ENCODE data around the gene STK40. TPM values are rescaled to one million over a fixed set of nuclear protein-coding genes. Genes with fewer than 3 reads are reported as not detected.

The STK40 gene
- total and polyA plus RNA-seq, 9 of the 15 experiments (the other 6 are each of a cell fraction or from before 2014, with no cell fraction given) = 0.69 to 94.3 (median 39.1) TPM

DNA sequence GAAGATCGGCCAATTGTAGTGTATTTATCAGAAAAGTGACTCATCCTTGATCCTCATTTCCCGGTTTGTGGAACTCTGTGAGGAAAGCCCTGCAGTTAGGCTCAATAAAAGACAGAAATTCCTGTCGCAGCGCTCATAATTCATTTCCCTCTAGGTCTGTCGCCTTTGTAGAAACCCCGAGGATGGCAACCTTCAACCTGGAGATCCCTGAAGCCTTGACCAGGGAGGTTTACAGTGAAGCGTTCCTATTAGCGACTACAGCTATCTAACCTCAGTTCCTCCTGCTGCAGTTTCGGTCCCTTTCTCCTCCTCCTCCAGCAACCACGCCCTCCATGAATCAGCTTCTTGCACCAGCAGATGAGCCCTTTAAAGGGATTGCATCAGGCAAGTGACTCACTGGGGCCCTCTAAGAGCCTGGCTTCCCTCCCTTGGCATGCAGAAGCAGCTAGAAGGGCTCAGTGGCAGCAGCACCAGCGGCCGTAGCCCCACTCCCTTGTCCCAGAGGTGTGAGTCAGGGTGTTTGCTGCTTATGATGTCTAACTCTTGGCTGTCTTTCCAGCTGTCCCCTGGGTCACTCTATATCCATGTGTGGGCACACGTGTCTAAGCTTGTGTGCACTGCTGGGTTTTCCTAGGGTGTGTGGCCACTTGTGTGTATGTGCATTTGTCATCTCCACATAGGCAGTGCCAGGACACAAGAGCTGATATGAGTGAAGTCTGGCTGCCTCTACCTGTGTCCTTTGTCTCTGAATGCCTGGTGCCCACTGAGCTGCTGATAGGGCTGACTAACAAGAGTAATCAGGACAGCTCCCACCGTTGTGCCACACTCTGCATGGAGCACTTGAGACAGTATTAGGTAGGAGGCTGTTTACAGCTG lies 779 bp upstream of the STK40 start (continued):
- TF ChIP-seq, protein P1, sequence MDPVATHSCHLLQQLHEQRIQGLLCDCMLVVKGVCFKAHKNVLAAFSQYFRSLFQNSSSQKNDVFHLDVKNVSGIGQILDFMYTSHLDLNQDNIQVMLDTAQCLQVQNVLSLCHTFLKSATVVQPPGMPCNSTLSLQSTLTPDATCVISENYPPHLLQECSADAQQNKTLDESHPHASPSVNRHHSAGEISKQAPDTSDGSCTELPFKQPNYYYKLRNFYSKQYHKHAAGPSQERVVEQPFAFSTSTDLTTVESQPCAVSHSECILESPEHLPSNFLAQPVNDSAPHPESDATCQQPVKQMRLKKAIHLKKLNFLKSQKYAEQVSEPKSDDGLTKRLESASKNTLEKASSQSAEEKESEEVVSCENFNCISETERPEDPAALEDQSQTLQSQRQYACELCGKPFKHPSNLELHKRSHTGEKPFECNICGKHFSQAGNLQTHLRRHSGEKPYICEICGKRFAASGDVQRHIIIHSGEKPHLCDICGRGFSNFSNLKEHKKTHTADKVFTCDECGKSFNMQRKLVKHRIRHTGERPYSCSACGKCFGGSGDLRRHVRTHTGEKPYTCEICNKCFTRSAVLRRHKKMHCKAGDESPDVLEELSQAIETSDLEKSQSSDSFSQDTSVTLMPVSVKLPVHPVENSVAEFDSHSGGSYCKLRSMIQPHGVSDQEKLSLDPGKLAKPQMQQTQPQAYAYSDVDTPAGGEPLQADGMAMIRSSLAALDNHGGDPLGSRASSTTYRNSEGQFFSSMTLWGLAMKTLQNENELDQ (CRISPR knock-in tag; IDR thresholded peaks at IDR 0.05; ENCODE audit: borderline replicate concordance) = peak; percentile 80; the same call in 1 of the 2 replicates
- TF ChIP-seq CXXC5 (CRISPR knock-in tag; IDR thresholded peaks at IDR 0.05) (peak; percentile 87), CLOCK (CRISPR knock-in tag; IDR thresholded peaks at IDR 0.05; ENCODE audit: borderline replicate concordance) (peak; percentile 70; the same call in 1 of the 2 replicates), U2AF1 (optimal IDR thresholded peaks at IDR 0.05; ENCODE audit: low read depth, low read length) (no peak), NR2C2 (CRISPR knock-in tag; IDR thresholded peaks at IDR 0.05) (peak; percentile 45; the same call in 1 of the 2 replicates), NR2C2 (tag; IDR thresholded peaks at IDR 0.05) (peak; percentile 90), ZBTB12 (CRISPR knock-in tag; IDR thresholded peaks at IDR 0.05) (peak; percentile 50), CBFA2T3 (IDR thresholded peaks at IDR 0.05) (peak; percentile 42; the same call in 1 of the 2 replicates), ZFPM2 (CRISPR knock-in tag; IDR thresholded peaks at IDR 0.05) (no peak; the same call in 1 of the 2 replicates), EZH2 (IDR thresholded peaks at IDR 0.05; ENCODE audit: borderline replicate concordance, low read depth, low read length) (no peak), KLF10 (CRISPR knock-in tag; IDR thresholded peaks at IDR 0.05) (peak; percentile 57; the same call in 1 of the 2 replicates), PRMT5 (CRISPR knock-in tag; IDR thresholded peaks at IDR 0.05) (no peak), ZBTB17 (CRISPR knock-in tag; IDR thresholded peaks at IDR 0.05) (peak; percentile 81), RBM14 (IDR thresholded peaks at IDR 0.05; ENCODE audit: borderline replicate concordance, insufficient read depth, low read depth, low read length) (no peak), ID3 (CRISPR knock-in tag; IDR thresholded peaks at IDR 0.05) (no peak; the same call in 1 of the 2 replicates), ID3 (tag; IDR thresholded peaks at IDR 0.05) (peak; percentile 98), ZBTB26 (CRISPR knock-in tag; IDR thresholded peaks at IDR 0.05) (peak; percentile 81)
